ENCODE results near the gene FOXN3. TPM values are rescaled to one million over a fixed set of nuclear protein-coding genes. Genes with fewer than 3 reads are reported as not detected.

The FOXN3 gene
- total RNA-seq, 1 experiment from 2014 or later: 13.8 TPM

GRCh38 chr14:89178800-89179535 is 238.1 kb downstream of the FOXN3 start:
- H3K79me2 ChIP-seq (ENCODE audit: low read length): no peaks in the 10 kb centered on the region
- no peaks in the 10 kb centered on the region for H4K20me1 ChIP-seq (ENCODE audit: insufficient read depth, low read depth, low read length)
- H3K9me2 ChIP-seq (replicated peaks; ENCODE audit: insufficient read depth, low read length): no peaks in the 10 kb centered on the region
- peaks cover 3% of the 10 kb centered on the region for H3K4me1 ChIP-seq (ENCODE audit: low read length)
- H3K36me3 ChIP-seq (ENCODE audit: insufficient read depth, low read length): no peaks in the 10 kb centered on the region
- H3K4me2 ChIP-seq (ENCODE audit: low read depth, low read length, poor library complexity, severe bottlenecking): no peak overlapping the region
- no peak overlapping the region for H3K4me3 ChIP-seq (ENCODE audit: low read length)
- no peaks in the 10 kb centered on the region for H3K27me3 ChIP-seq (ENCODE audit: low read length)
- no peak overlapping the region for H2AFZ ChIP-seq (ENCODE audit: low read length)
- no peak overlapping the region for H3K27ac ChIP-seq (ENCODE audit: low read length)
- H3K9ac ChIP-seq (ENCODE audit: low read length): no peak overlapping the region
- no peak for DNase-seq
- H3K9me3 ChIP-seq (ENCODE audit: low read length): no peaks in the 10 kb centered on the region

GRCh38 chr14:89178376-89178775 is 238.7 kb downstream of the FOXN3 start:
- H3K9ac ChIP-seq (ENCODE audit: low read length): no peak overlapping the region
- H3K4me3 ChIP-seq (ENCODE audit: low read length): no peak overlapping the region

GRCh38 chr14:89175881-89176799 is 240.9 kb downstream of the FOXN3 start:
- H3K9me2 ChIP-seq (replicated peaks; ENCODE audit: insufficient read depth, low read length): no peaks in the 10 kb centered on the region
- no peaks in the 10 kb centered on the region for H4K20me1 ChIP-seq (ENCODE audit: insufficient read depth, low read depth, low read length)
- H3K27me3 ChIP-seq (ENCODE audit: low read length): no peaks in the 10 kb centered on the region
- no peaks in the 10 kb centered on the region for H3K9me3 ChIP-seq (ENCODE audit: low read length)
- no peak overlapping the region for H3K4me3 ChIP-seq (ENCODE audit: low read length)
- H3K4me2 ChIP-seq (ENCODE audit: low read depth, low read length, poor library complexity, severe bottlenecking): no peak overlapping the region
- H3K9ac ChIP-seq (ENCODE audit: low read length): no peak overlapping the region
- no peaks in the 10 kb centered on the region for H3K36me3 ChIP-seq (ENCODE audit: insufficient read depth, low read length)
- H3K79me2 ChIP-seq (ENCODE audit: low read length): no peaks in the 10 kb centered on the region
- no peak overlapping the region for H3K27ac ChIP-seq (ENCODE audit: low read length)
- no peak for DNase-seq
- no peak overlapping the region for H2AFZ ChIP-seq (ENCODE audit: low read length)
- peaks cover 3% of the 10 kb centered on the region for H3K4me1 ChIP-seq (ENCODE audit: low read length)

More at GRCh38 chr14:89178376-89178775, 238.7 kb downstream of the FOXN3 start:
- H3K36me3 ChIP-seq (ENCODE audit: insufficient read depth, low read length): no peaks in the 10 kb centered on the region
- no peak overlapping the region for H3K27ac ChIP-seq (ENCODE audit: low read length)
- H3K9me2 ChIP-seq (replicated peaks; ENCODE audit: insufficient read depth, low read length): no peaks in the 10 kb centered on the region
- H4K20me1 ChIP-seq (ENCODE audit: insufficient read depth, low read depth, low read length): no peaks in the 10 kb centered on the region
- no peak overlapping the region for H3K4me2 ChIP-seq (ENCODE audit: low read depth, low read length, poor library complexity, severe bottlenecking)
- no peaks in the 10 kb centered on the region for H3K79me2 ChIP-seq (ENCODE audit: low read length)
- H3K4me1 ChIP-seq (ENCODE audit: low read length): peaks cover 3% of the 10 kb centered on the region
- DNase-seq: no peak
- no peak overlapping the region for H2AFZ ChIP-seq (ENCODE audit: low read length)
- no peaks in the 10 kb centered on the region for H3K27me3 ChIP-seq (ENCODE audit: low read length)
- H3K9me3 ChIP-seq (ENCODE audit: low read length): no peaks in the 10 kb centered on the region

GRCh38 chr14:89171628-89172027 is 245.4 kb downstream of the FOXN3 start:
- Histone ChIP-seq H2AFZ (ENCODE audit: low read length) (no peak overlapping the region), H4K20me1 (ENCODE audit: insufficient read depth, low read depth, low read length) (no peaks in the 10 kb centered on the region), H3K79me2 (ENCODE audit: low read length) (no peaks in the 10 kb centered on the region), H3K27ac (ENCODE audit: low read length) (no peak overlapping the region), H3K9me2 (replicated peaks; ENCODE audit: insufficient read depth, low read length) (no peaks in the 10 kb centered on the region), H3K9ac (ENCODE audit: low read length) (no peak overlapping the region), H3K4me3 (ENCODE audit: low read length) (no peak overlapping the region), H3K36me3 (ENCODE audit: insufficient read depth, low read length) (no peaks in the 10 kb centered on the region), H3K27me3 (ENCODE audit: low read length) (no peaks in the 10 kb centered on the region), H3K4me1 (ENCODE audit: low read length) (no peaks in the 10 kb centered on the region), H3K9me3 (ENCODE audit: low read length) (no peaks in the 10 kb centered on the region), H3K4me2 (ENCODE audit: low read depth, low read length, poor library complexity, severe bottlenecking) (no peak overlapping the region)
- DNase-seq: no peak

GRCh38 chr14:89171168-89171567 is 245.9 kb downstream of the FOXN3 start:
- H3K27me3 ChIP-seq (ENCODE audit: low read length): no peaks in the 10 kb centered on the region
- no peaks in the 10 kb centered on the region for H3K9me3 ChIP-seq (ENCODE audit: low read length)
- no peak for DNase-seq
- no peak overlapping the region for H2AFZ ChIP-seq (ENCODE audit: low read length)
- H3K79me2 ChIP-seq (ENCODE audit: low read length): no peaks in the 10 kb centered on the region
- H3K4me2 ChIP-seq (ENCODE audit: low read depth, low read length, poor library complexity, severe bottlenecking): no peak overlapping the region
- no peaks in the 10 kb centered on the region for H4K20me1 ChIP-seq (ENCODE audit: insufficient read depth, low read depth, low read length)
- no peak overlapping the region for H3K9ac ChIP-seq (ENCODE audit: low read length)
- no peak overlapping the region for H3K27ac ChIP-seq (ENCODE audit: low read length)
- no peak overlapping the region for H3K4me3 ChIP-seq (ENCODE audit: low read length)
- H3K36me3 ChIP-seq (ENCODE audit: insufficient read depth, low read length): no peaks in the 10 kb centered on the region
- no peaks in the 10 kb centered on the region for H3K9me2 ChIP-seq (replicated peaks; ENCODE audit: insufficient read depth, low read length)
- no peaks in the 10 kb centered on the region for H3K4me1 ChIP-seq (ENCODE audit: low read length)

- no peaks in the 10 kb centered on the region for H4K20me1 ChIP-seq (ENCODE audit: insufficient read depth, low read depth, low read length)
- no peaks in the 10 kb centered on the region for H3K36me3 ChIP-seq (ENCODE audit: insufficient read depth, low read length)
- H2AFZ ChIP-seq (ENCODE audit: low read length): no peak overlapping the region
- no peak overlapping the region for H3K27ac ChIP-seq (ENCODE audit: low read length)
- no peak for DNase-seq
- H3K79me2 ChIP-seq (ENCODE audit: low read length): no peaks in the 10 kb centered on the region
- no peaks in the 10 kb centered on the region for H3K9me3 ChIP-seq (ENCODE audit: low read length)
- H3K4me1 ChIP-seq (ENCODE audit: low read length): peaks cover 14% of the 10 kb centered on the region
- no peak overlapping the region for H3K9ac ChIP-seq (ENCODE audit: low read length)
- no peaks in the 10 kb centered on the region for H3K9me2 ChIP-seq (replicated peaks; ENCODE audit: insufficient read depth, low read length)
- H3K27me3 ChIP-seq (ENCODE audit: low read length): no peaks in the 10 kb centered on the region
- no peak overlapping the region for H3K4me3 ChIP-seq (ENCODE audit: low read length)
- H3K4me2 ChIP-seq (ENCODE audit: low read depth, low read length, poor library complexity, severe bottlenecking): no peak overlapping the region
Observed at GRCh38 chr14:89167705-89168104, 249.3 kb downstream of the FOXN3 start.

GRCh38 chr14:89166633-89167032 is 250.4 kb downstream of the FOXN3 start:
- Histone ChIP-seq H3K36me3 (ENCODE audit: insufficient read depth, low read length) (no peaks in the 10 kb centered on the region), H3K9me3 (ENCODE audit: low read length) (no peaks in the 10 kb centered on the region), H3K27me3 (ENCODE audit: low read length) (no peaks in the 10 kb centered on the region), H4K20me1 (ENCODE audit: insufficient read depth, low read depth, low read length) (no peaks in the 10 kb centered on the region), H3K4me2 (ENCODE audit: low read depth, low read length, poor library complexity, severe bottlenecking) (no peak overlapping the region), H3K27ac (ENCODE audit: low read length) (no peak overlapping the region), H3K4me1 (ENCODE audit: low read length) (peaks cover 14% of the 10 kb centered on the region), H3K4me3 (ENCODE audit: low read length) (no peak overlapping the region), H2AFZ (ENCODE audit: low read length) (no peak overlapping the region), H3K9ac (ENCODE audit: low read length) (no peak overlapping the region), H3K9me2 (replicated peaks; ENCODE audit: insufficient read depth, low read length) (no peaks in the 10 kb centered on the region), H3K79me2 (ENCODE audit: low read length) (no peaks in the 10 kb centered on the region)
- DNase-seq: no peak

Measured in Karpas-422 (cell line).